Measurements from ENCODE around the gene ADGRL3. TPM values are rescaled to one million over a fixed set of nuclear protein-coding genes. Genes with fewer than 3 reads are reported as not detected.

The ADGRL3 gene
- polyA plus RNA-seq, 2 donors = 0.12 to 0.20 TPM

DNA sequence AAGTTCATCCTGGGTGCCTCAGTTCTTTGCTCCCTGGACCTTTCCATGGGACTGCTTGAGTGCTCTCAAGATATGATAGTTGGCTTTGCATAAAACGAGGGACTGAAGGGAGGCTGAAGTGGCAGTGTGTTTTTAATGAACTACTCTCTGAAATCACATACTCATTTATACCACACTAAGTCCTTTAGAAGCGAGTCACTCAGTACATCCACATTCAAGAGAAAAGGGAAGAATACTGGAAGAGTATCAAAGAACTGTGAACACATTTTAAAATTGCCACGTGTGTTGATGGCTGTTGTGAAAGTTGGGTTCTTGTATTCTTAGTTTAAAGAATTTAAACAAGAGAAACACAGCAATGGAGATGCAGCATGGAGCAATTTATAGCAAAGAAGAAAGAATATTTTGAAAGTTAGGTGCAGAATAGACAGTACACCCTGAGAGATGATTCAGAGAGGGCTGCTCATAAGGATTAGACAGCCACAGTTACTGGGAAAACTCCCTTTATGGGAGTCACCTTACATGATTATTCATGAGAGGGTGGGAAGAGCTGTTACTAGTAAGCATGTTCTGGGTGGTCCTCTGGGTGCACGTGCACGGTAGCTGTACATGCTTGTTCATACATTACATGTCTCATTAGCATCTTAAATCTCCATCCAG lies 380.7 kb downstream of the ADGRL3 start:
- 80 to 81% methylated on average over 5 of the region's 5 CpGs for WGBS, 2 donors
- H3K36me3 ChIP-seq (ENCODE audit: control insufficient read depth in 2 of 2, insufficient read depth in 2 of 2, low read length in 1 of 2) = no peaks in the 10 kb centered on the region
- H3K27ac ChIP-seq (ENCODE audit: low read depth in 2 of 2, low read length in 1 of 2) = no peak overlapping the region
- no peaks in the 10 kb centered on the region for H3K9me3 ChIP-seq (ENCODE audit: control insufficient read depth in 2 of 2, insufficient read depth in 1 of 2, low read depth in 1 of 2, low read length in 1 of 2)
- H3K4me3 ChIP-seq (ENCODE audit: low read depth in 1 of 2, low read length in 2 of 2) = no peak overlapping the region
- H3K27me3 ChIP-seq (ENCODE audit: control insufficient read depth in 1 of 2, insufficient read depth in 2 of 2, low read length in 2 of 2) = no peaks in the 10 kb centered on the region
- no peaks in the 10 kb centered on the region for H3K4me1 ChIP-seq (ENCODE audit: control insufficient read depth in 2 of 2, insufficient read depth in 2 of 2, low read length in 1 of 2)

- Histone ChIP-seq H3K27me3 (ENCODE audit: control insufficient read depth in 1 of 2, insufficient read depth in 2 of 2, low read length in 2 of 2) (no peaks in the 10 kb centered on the region), H3K9me3 (ENCODE audit: control insufficient read depth in 2 of 2, insufficient read depth in 1 of 2, low read depth in 1 of 2, low read length in 1 of 2) (no peaks in the 10 kb centered on the region), H3K4me3 (ENCODE audit: low read depth in 1 of 2, low read length in 2 of 2) (no peak overlapping the region), H3K4me1 (ENCODE audit: control insufficient read depth in 2 of 2, insufficient read depth in 2 of 2, low read length in 1 of 2) (no peaks in the 10 kb centered on the region), H3K36me3 (ENCODE audit: control insufficient read depth in 2 of 2, insufficient read depth in 2 of 2, low read length in 1 of 2) (no peaks in the 10 kb centered on the region), H3K27ac (ENCODE audit: low read depth in 2 of 2, low read length in 1 of 2) (no peak overlapping the region)
- WGBS, 2 donors = 56 to 64% methylated on average over 1 of the region's 1 CpG
These were observed 383.6 kb downstream of the ADGRL3 start for GRCh38 chr4:61583696-61584095.

DNA sequence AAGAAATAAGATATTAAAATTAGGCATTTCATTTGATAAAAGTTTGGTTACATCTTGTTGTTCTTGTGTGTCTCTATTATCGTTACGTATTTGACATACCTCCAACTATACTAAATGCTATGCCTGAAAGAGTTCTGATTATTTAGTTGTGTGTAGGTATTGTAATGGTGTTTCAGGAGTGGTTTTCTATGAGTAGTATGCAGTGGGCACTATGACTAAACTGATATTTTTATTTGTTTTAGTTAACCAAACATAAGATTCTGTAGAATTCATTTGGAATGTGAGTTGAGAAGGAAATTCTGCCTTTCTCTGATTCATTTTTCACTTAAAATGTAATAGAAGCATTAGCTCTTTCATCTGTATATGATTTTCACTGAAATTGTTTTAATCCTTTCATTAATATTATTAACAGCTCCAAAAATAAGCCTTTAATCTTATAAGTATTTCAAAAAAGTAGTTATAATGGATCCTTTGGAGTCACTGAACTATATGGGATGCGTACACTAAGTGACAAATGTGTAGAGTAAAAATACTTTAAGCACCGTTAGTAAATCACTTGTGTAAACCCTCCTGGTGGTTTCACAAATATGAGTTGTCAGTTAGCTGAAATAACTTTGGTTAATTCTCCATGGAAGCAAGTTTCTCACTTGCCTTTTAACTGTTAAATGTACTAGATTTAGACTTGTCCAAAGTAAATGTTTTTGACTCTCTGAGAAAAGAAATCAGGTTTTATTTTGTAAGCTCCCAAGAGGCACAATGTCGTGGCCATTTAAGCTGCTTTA lies 388.7 kb downstream of the ADGRL3 start:
- H3K27me3 ChIP-seq (ENCODE audit: control insufficient read depth in 1 of 2, insufficient read depth in 2 of 2, low read length in 2 of 2) = no peaks in the 10 kb centered on the region
- no peaks in the 10 kb centered on the region for H3K4me1 ChIP-seq (ENCODE audit: control insufficient read depth in 2 of 2, insufficient read depth in 2 of 2, low read length in 1 of 2)
- H3K9me3 ChIP-seq (ENCODE audit: control insufficient read depth in 2 of 2, insufficient read depth in 1 of 2, low read depth in 1 of 2, low read length in 1 of 2) = no peaks in the 10 kb centered on the region
- H3K27ac ChIP-seq (ENCODE audit: low read depth in 2 of 2, low read length in 1 of 2) = no peak overlapping the region
- WGBS, 2 donors = 75 to 84% methylated on average over 5 of the region's 5 CpGs
- H3K36me3 ChIP-seq (ENCODE audit: control insufficient read depth in 2 of 2, insufficient read depth in 2 of 2, low read length in 1 of 2) = no peaks in the 10 kb centered on the region
- H3K4me3 ChIP-seq (ENCODE audit: low read depth in 1 of 2, low read length in 2 of 2) = no peak overlapping the region

DNA sequence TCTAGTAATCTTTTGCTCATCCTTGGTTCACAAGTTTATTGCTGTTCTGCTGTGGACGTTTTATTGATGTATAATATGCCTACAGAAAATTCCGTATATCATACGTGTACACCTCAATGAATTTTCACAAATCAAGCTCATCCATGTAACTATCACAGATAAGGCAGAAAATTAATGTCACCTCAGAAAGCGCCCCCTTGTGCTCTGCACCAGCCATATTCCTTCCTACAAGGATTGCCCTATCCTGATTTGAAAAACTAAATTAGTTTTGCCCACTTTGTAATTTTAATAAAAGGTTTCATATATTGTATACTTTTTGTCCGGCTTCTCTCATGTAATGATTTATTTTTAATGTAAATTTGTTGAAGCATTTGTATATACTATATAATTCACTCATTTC lies 390.8 kb downstream of the ADGRL3 start:
- Histone ChIP-seq H3K27ac (ENCODE audit: low read depth in 2 of 2, low read length in 1 of 2) (no peak overlapping the region), H3K4me3 (ENCODE audit: low read depth in 1 of 2, low read length in 2 of 2) (no peak overlapping the region), H3K9me3 (ENCODE audit: control insufficient read depth in 2 of 2, insufficient read depth in 1 of 2, low read depth in 1 of 2, low read length in 1 of 2) (no peaks in the 10 kb centered on the region), H3K27me3 (ENCODE audit: control insufficient read depth in 1 of 2, insufficient read depth in 2 of 2, low read length in 2 of 2) (no peaks in the 10 kb centered on the region), H3K4me1 (ENCODE audit: control insufficient read depth in 2 of 2, insufficient read depth in 2 of 2, low read length in 1 of 2) (no peaks in the 10 kb centered on the region), H3K36me3 (ENCODE audit: control insufficient read depth in 2 of 2, insufficient read depth in 2 of 2, low read length in 1 of 2) (no peaks in the 10 kb centered on the region)
- 83 to 88% methylated on average over 5 of the region's 5 CpGs for WGBS, 2 donors

GRCh38 chr4:61596606-61597340 lies 396.6 kb downstream of the ADGRL3 start:
- Histone ChIP-seq H3K9me3 (ENCODE audit: control insufficient read depth in 2 of 2, insufficient read depth in 1 of 2, low read depth in 1 of 2, low read length in 1 of 2) (no peaks in the 10 kb centered on the region), H3K4me1 (ENCODE audit: control insufficient read depth in 2 of 2, insufficient read depth in 2 of 2, low read length in 1 of 2) (no peaks in the 10 kb centered on the region), H3K36me3 (ENCODE audit: control insufficient read depth in 2 of 2, insufficient read depth in 2 of 2, low read length in 1 of 2) (no peaks in the 10 kb centered on the region), H3K27me3 (ENCODE audit: control insufficient read depth in 1 of 2, insufficient read depth in 2 of 2, low read length in 2 of 2) (no peaks in the 10 kb centered on the region), H3K27ac (ENCODE audit: low read depth in 2 of 2, low read length in 1 of 2) (no peak overlapping the region), H3K4me3 (ENCODE audit: low read depth in 1 of 2, low read length in 2 of 2) (no peak overlapping the region)
- WGBS, 2 donors = 51 to 54% methylated on average over 5 of the region's 5 CpGs

DNA sequence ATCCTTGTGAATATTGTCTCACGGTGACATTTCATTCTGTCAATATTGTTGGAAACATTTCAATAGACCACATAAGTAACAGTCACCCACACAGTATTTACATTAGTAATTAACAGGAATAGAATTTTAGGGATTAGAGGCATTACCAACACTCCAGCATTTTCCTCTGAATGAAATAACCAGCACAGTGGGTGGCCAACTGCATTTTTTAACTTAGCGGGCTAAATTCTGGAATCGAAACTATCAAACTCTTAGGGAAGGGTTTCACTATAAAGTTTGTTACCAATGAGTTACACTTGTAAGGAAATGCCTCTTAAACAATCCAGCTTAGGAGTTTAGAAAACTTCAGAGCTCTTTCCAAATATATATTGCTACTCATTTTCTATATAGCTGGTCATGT lies 403.0 kb downstream of the ADGRL3 start:
- Histone ChIP-seq H3K4me1 (ENCODE audit: control insufficient read depth in 2 of 2, insufficient read depth in 2 of 2, low read length in 1 of 2) (no peaks in the 10 kb centered on the region), H3K9me3 (ENCODE audit: control insufficient read depth in 2 of 2, insufficient read depth in 1 of 2, low read depth in 1 of 2, low read length in 1 of 2) (no peaks in the 10 kb centered on the region), H3K27me3 (ENCODE audit: control insufficient read depth in 1 of 2, insufficient read depth in 2 of 2, low read length in 2 of 2) (no peaks in the 10 kb centered on the region), H3K4me3 (ENCODE audit: low read depth in 1 of 2, low read length in 2 of 2) (no peak overlapping the region), H3K27ac (ENCODE audit: low read depth in 2 of 2, low read length in 1 of 2) (no peak overlapping the region), H3K36me3 (ENCODE audit: control insufficient read depth in 2 of 2, insufficient read depth in 2 of 2, low read length in 1 of 2) (no peaks in the 10 kb centered on the region)
- 78 to 81% methylated on average over 3 of the region's 3 CpGs for WGBS, 2 donors

- Histone ChIP-seq H3K4me1 (ENCODE audit: control insufficient read depth in 2 of 2, insufficient read depth in 2 of 2, low read length in 1 of 2) (no peaks in the 10 kb centered on the region), H3K4me3 (ENCODE audit: low read depth in 1 of 2, low read length in 2 of 2) (no peak overlapping the region), H3K27ac (ENCODE audit: low read depth in 2 of 2, low read length in 1 of 2) (no peak overlapping the region), H3K9me3 (ENCODE audit: control insufficient read depth in 2 of 2, insufficient read depth in 1 of 2, low read depth in 1 of 2, low read length in 1 of 2) (no peaks in the 10 kb centered on the region), H3K36me3 (ENCODE audit: control insufficient read depth in 2 of 2, insufficient read depth in 2 of 2, low read length in 1 of 2) (no peaks in the 10 kb centered on the region), H3K27me3 (ENCODE audit: control insufficient read depth in 1 of 2, insufficient read depth in 2 of 2, low read length in 2 of 2) (no peaks in the 10 kb centered on the region)
- WGBS, 2 donors = 71 to 74% methylated on average over 2 of the region's 2 CpGs
These were observed 403.9 kb downstream of the ADGRL3 start for GRCh38 chr4:61604054-61604453.

- H3K4me1 ChIP-seq (ENCODE audit: control insufficient read depth in 2 of 2, insufficient read depth in 2 of 2, low read length in 1 of 2) = no peaks in the 10 kb centered on the region
- H3K4me3 ChIP-seq (ENCODE audit: low read depth in 1 of 2, low read length in 2 of 2) = no peak overlapping the region
- H3K27me3 ChIP-seq (ENCODE audit: control insufficient read depth in 1 of 2, insufficient read depth in 2 of 2, low read length in 2 of 2) = no peaks in the 10 kb centered on the region
- H3K9me3 ChIP-seq (ENCODE audit: control insufficient read depth in 2 of 2, insufficient read depth in 1 of 2, low read depth in 1 of 2, low read length in 1 of 2) = no peaks in the 10 kb centered on the region
- H3K36me3 ChIP-seq (ENCODE audit: control insufficient read depth in 2 of 2, insufficient read depth in 2 of 2, low read length in 1 of 2) = no peaks in the 10 kb centered on the region
- H3K27ac ChIP-seq (ENCODE audit: low read depth in 2 of 2, low read length in 1 of 2) = no peak overlapping the region
These were observed 405.9 kb downstream of the ADGRL3 start for GRCh38 chr4:61605984-61606383.

GRCh38 chr4:61614231-61614630 lies 414.1 kb downstream of the ADGRL3 start:
- Histone ChIP-seq H3K4me1 (ENCODE audit: control insufficient read depth in 2 of 2, insufficient read depth in 2 of 2, low read length in 1 of 2) (no peaks in the 10 kb centered on the region), H3K4me3 (ENCODE audit: low read depth in 1 of 2, low read length in 2 of 2) (no peak overlapping the region), H3K36me3 (ENCODE audit: control insufficient read depth in 2 of 2, insufficient read depth in 2 of 2, low read length in 1 of 2) (no peaks in the 10 kb centered on the region), H3K27me3 (ENCODE audit: control insufficient read depth in 1 of 2, insufficient read depth in 2 of 2, low read length in 2 of 2) (no peaks in the 10 kb centered on the region), H3K9me3 (ENCODE audit: control insufficient read depth in 2 of 2, insufficient read depth in 1 of 2, low read depth in 1 of 2, low read length in 1 of 2) (no peaks in the 10 kb centered on the region), H3K27ac (ENCODE audit: low read depth in 2 of 2, low read length in 1 of 2) (no peak overlapping the region)
